Left renal cortex interstitium (tissue), 4 donors: ENCODE data around the gene HOXA2. TPM values are rescaled to one million over a fixed set of nuclear protein-coding genes. Genes with fewer than 3 reads are reported as not detected.

ENCODE experiments used
- DNase-seq, 4 donors: peaks; one replicate each; pipeline ENCODE4 v3.0.0-alpha.2; 2013; ENCODE audit warnings: low read depth in 4 of 4, low spot score in 2 of 4, missing footprints in 1 of 4
- polyA plus RNA-seq, 4 donors: library from polyadenylated mRNA; unstranded; fragments of 120-200 nt; gene quantifications; one replicate each; pipeline ENCODE4 v1.2.1, GENCODE V29; 2013; ENCODE audit not compliant: insufficient read length in 4 of 4

Gene HOXA2
- polyA plus RNA-seq, 4 donors = 6.5 to 13.6 (median 10.5) TPM

GRCh38 chr7:27101171-27101956 is 1.1 kb downstream of the HOXA2 start:
- peak in 3 of 4 donors; percentile 80 to 90 (median 82) for DNase-seq

- peak in 3 of 4 donors; percentile 33 to 59 (median 58) for DNase-seq
Measured at GRCh38 chr7:27100694-27101170, 1.8 kb downstream of the HOXA2 start.

- DNase-seq = peak in 3 of 4 donors; percentile 24 to 53 (median 28)
Measured at GRCh38 chr7:27099453-27100370, 2.8 kb downstream of the HOXA2 start.

GRCh38 chr7:27098578-27099451 is 3.7 kb downstream of the HOXA2 start:
- DNase-seq = peak in 3 of 4 donors; percentile 80 to 94 (median 82)

- no peak for DNase-seq
Measured at GRCh38 chr7:27097686-27098577, 4.6 kb downstream of the HOXA2 start.

- peak in 2 of 4 donors; percentile 47 to 58 for DNase-seq
Measured at GRCh38 chr7:27096768-27097514, 5.5 kb downstream of the HOXA2 start.

- DNase-seq = peak in 2 of 4 donors; percentile 82 to 88
Measured at GRCh38 chr7:27095897-27096767, 6.4 kb downstream of the HOXA2 start, which contains the start of gene HOXA1. Gene HOXA1, minus strand, starts transcription at chr7:27096000. Its CDS starts 88 bp downstream, at chr7:27095912.

GRCh38 chr7:27095050-27095896 is 7.2 kb downstream of the HOXA2 start:
- peak in 2 of 4 donors; percentile 37 to 43 for DNase-seq

- DNase-seq = no peak
Measured at GRCh38 chr7:27094304-27095049, 8.0 kb downstream of the HOXA2 start.

- no peak for DNase-seq
Measured at GRCh38 chr7:27093184-27093895, 9.1 kb downstream of the HOXA2 start.

- DNase-seq = peak in 1 of 4 donors; percentile 39
Measured at GRCh38 chr7:27092819-27093110, 9.7 kb downstream of the HOXA2 start.

GRCh38 chr7:27091941-27092818 is 10.3 kb downstream of the HOXA2 start:
- DNase-seq = peak in 2 of 4 donors; percentile 57 to 76

GRCh38 chr7:27091105-27091504 is 11.4 kb downstream of the HOXA2 start:
- DNase-seq = no peak
